NCI-H1417 treated with DMSO at 0.1 percent for 48 hours (cell line): ENCODE data around the gene TPSAB1.

ENCODE experiments used
- DNase-seq: peaks from one replicate; lab custom pipeline; 2025; lab: John Stamatoyannopoulos, UW

The TPSAB1 gene

DNA sequence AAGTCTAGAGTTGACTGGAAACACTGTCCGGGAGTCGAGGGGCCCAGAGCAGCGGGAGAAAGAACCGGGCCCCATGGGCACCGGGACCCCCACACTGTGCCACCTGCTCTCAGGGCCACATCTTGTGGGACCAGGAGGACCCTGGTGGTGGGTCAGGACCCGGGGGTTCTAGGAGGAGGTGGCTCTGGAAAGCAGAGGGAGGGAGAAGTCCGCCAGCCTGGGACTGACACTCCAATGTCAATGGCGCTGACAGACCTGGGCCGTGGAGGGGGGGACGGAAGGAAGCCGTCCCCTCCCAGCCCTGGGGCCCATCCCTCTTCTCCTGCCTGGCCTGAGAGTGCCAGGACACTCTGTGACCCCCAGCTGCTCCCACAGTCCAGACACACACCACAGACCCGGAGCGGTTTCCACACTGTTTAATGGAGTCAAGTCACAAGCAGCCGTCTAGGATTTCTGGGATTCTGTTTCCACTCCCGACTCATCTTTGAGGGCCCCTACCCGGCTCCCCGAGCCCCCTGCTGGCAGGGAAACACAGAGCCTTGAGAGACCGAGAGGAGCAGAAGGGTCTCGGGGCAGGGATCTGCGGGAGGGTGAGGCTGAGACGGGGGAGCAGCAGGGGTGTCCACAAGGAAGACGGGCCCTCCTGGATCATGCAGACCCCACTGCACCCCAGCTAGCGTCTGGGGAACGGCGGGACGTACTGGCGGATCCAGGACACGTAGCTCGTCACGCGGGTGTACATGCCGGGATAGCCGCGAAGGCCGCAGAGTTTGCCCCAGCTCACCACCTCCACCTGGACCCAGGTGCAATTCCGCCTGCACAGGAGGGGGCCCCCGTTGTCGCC lies 45.4 kb downstream of the TPSAB1 start:
- DNase-seq: no peak

- no peak for DNase-seq
These were observed 46.1 kb downstream of the TPSAB1 start for GRCh38 chr16:1286513-1287094.

- no peak for DNase-seq
These were observed 47.6 kb downstream of the TPSAB1 start for GRCh38 chr16:1287982-1288670.

DNA sequence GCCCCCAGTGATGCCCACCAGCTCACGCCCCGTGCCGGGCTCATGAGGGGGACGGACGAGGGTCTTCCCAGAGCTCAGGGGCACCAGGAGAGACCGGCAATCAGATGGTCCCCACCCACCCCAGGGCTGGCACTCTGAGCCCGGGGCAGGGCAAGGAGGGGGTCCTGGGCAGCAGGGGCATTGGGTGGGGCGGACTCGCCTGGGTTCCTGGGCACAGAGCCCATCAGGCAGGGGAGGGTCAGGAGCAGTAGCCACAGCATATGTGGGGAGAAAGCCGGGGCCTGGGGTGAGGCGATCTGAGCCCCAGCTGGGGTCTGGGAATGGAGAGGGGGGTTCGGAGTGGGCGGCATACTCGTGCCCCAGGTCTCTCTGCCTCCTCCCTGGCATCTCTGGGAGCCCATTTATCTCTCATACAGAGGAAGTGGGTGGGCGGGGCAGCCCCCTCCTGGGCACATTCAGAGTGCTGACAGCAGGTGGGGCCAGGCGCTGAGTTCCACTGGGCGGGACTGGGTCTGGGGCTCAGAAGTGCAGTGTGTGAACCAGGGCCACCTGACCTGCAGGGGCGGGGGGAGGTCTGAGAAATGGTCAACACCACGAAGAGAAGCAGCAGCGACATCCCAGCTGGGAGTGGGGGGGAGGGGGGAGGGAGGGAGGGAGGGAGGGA lies 48.4 kb downstream of the TPSAB1 start:
- peak; percentile 39 for DNase-seq

DNA sequence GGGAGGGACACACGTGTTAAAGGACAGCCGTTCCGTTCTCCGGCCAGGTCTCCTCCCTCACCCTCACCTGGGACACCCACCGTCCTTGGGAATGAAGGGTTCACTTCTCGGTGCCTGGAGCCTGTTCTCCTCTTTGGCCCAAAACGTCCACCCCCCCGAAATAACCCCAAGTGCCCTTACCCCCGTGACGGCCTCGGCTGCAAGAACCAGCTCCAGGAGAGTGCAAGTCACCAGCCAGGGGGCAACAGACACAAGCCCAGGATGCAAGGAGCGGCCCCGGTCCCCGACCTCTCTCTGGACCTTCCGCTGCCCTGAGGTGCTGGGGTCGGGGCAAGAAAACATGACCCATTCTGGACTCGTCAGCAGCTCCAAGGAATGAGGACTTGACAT lies 49.0 kb downstream of the TPSAB1 start:
- no peak for DNase-seq

- DNase-seq: no peak
These were observed 49.6 kb downstream of the TPSAB1 start for GRCh38 chr16:1290063-1290501.

DNA sequence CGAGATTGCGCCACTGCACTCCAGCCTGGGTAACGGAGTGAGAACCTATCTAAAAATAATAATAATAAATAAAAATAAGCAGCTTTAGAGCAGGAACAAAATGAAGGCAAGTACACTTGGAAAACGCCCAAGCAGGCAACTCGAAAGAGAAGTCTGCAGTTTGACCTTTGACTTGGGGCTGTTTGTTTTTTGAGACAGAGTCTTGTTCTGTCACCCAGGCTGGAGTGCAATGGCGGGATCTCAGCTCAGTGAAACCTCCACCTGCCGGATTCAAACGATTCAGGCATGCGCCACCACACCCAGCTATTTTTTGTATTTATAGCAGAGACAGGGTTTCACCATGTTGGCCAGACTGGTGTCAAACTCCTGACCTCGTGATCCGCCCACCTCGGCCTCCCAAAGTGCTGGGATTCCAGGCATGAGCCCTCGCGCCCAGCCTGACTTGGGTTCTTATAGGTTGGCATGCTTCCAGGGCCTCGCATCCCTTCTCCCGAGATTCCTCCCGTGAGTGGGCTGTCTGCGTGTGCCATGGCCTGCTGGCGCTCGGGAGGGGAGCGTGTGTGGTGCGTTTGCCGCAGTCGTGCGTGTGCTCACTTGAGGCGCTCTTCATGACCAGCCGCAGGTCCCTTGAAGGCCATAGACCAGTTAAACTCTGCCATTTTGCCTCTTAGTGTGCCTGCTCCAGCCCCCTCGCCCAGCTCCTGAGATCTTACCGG lies 50.5 kb downstream of the TPSAB1 start:
- no peak for DNase-seq

GRCh38 chr16:1291576-1291974 lies 51.1 kb downstream of the TPSAB1 start:
- no peak for DNase-seq
